ENCODE measurements around the gene TIAM1. TPM values are rescaled to one million over a fixed set of nuclear protein-coding genes. Genes with fewer than 3 reads are reported as not detected.

Gene TIAM1
- total RNA-seq, 1 experiment from 2014 or later, result 28.7 TPM

- H3K27me3 Mint-ChIP-seq (ENCODE audit: low read depth), result no peaks in the 10 kb centered on the region
- DNase-seq (ENCODE audit: low spot score) (no peak), ATAC-seq (no peak)
- POLR2A ChIA-PET, result no interaction called here
- H3K4me1 Mint-ChIP-seq, result peaks cover 20% of the 10 kb centered on the region
- no peaks in the 10 kb centered on the region for H3K9me3 Mint-ChIP-seq
- no peak for TF ChIP-seq AR (CRISPR knock-in tag; IDR thresholded peaks at IDR 0.05)
- no peak for TF ChIP-seq SMAD3 (CRISPR knock-in tag; IDR thresholded peaks at IDR 0.05; ENCODE audit: borderline replicate concordance)
- no peak for TF ChIP-seq EMX1 (CRISPR knock-in tag; IDR thresholded peaks at IDR 0.05)
- no peak for TF ChIP-seq NR2C2 (CRISPR knock-in tag; IDR thresholded peaks at IDR 0.05)
- TF ChIP-seq, protein P1, sequence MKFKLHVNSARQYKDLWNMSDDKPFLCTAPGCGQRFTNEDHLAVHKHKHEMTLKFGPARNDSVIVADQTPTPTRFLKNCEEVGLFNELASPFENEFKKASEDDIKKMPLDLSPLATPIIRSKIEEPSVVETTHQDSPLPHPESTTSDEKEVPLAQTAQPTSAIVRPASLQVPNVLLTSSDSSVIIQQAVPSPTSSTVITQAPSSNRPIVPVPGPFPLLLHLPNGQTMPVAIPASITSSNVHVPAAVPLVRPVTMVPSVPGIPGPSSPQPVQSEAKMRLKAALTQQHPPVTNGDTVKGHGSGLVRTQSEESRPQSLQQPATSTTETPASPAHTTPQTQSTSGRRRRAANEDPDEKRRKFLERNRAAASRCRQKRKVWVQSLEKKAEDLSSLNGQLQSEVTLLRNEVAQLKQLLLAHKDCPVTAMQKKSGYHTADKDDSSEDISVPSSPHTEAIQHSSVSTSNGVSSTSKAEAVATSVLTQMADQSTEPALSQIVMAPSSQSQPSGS (CRISPR knock-in tag; IDR thresholded peaks at IDR 0.05; ENCODE audit: borderline replicate concordance, low read depth), result no peak
- TF ChIP-seq PRDM15 (CRISPR knock-in tag; IDR thresholded peaks at IDR 0.05), result no peak
- TF ChIP-seq, protein P2, sequence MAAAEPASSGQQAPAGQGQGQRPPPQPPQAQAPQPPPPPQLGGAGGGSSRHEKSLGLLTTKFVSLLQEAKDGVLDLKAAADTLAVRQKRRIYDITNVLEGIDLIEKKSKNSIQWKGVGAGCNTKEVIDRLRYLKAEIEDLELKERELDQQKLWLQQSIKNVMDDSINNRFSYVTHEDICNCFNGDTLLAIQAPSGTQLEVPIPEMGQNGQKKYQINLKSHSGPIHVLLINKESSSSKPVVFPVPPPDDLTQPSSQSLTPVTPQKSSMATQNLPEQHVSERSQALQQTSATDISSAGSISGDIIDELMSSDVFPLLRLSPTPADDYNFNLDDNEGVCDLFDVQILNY (CRISPR knock-in tag; IDR thresholded peaks at IDR 0.05), result no peak
- TF ChIP-seq, protein P3, sequence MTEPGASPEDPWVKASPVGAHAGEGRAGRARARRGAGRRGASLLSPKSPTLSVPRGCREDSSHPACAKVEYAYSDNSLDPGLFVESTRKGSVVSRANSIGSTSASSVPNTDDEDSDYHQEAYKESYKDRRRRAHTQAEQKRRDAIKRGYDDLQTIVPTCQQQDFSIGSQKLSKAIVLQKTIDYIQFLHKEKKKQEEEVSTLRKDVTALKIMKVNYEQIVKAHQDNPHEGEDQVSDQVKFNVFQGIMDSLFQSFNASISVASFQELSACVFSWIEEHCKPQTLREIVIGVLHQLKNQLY (CRISPR knock-in tag; IDR thresholded peaks at IDR 0.05), result no peak
- TF ChIP-seq ZNF263 (CRISPR knock-in tag; IDR thresholded peaks at IDR 0.05; ENCODE audit: low read depth), result no peak
- TF ChIP-seq ZNF423 (CRISPR knock-in tag; IDR thresholded peaks at IDR 0.05), result no peak
- CTCF ChIA-PET, result no interaction called here
- H3K36me3 Mint-ChIP-seq, result no peaks in the 10 kb centered on the region
- H3K27ac Mint-ChIP-seq, result no peak overlapping the region
- H3K4me3 Mint-ChIP-seq, result no peak overlapping the region
These were observed 45.3 kb downstream of the TIAM1 start for GRCh38 chr21:31298618-31299269.

- TF ChIP-seq ATF1 (CRISPR knock-in tag; IDR thresholded peaks at IDR 0.05) (no peak), IRF1 (CRISPR knock-in tag; IDR thresholded peaks at IDR 0.05) (no peak), TCF7 (CRISPR knock-in tag; IDR thresholded peaks at IDR 0.05; ENCODE audit: low read depth) (no peak), ZNF121 (CRISPR knock-in tag; IDR thresholded peaks at IDR 0.05) (no peak)
- Mint-ChIP-seq H3K4me1 (peaks cover 13% of the 10 kb centered on the region), H3K27me3 (ENCODE audit: low read depth) (no peaks in the 10 kb centered on the region), H3K9me3 (no peaks in the 10 kb centered on the region), H3K27ac (no peak overlapping the region), H3K4me3 (no peak overlapping the region), H3K36me3 (no peaks in the 10 kb centered on the region)
- no peak for DNase-seq (ENCODE audit: low spot score)
- CTCF ChIA-PET, result no interaction called here
- POLR2A ChIA-PET, result no interaction called here
- ATAC-seq, result no peak
These were observed 46.3 kb downstream of the TIAM1 start for GRCh38 chr21:31297806-31298205.

Data from WTC11 (cell line).